Trophoblast cell (in vitro differentiated cells and primary cell): Measurements from ENCODE around the gene GNPNAT1.

Experiments used
- DNase-seq, 2 donors: peaks; one replicate each; pipeline ENCODE4 v3.0.0-alpha.2; 2016
- H2AFZ ChIP-seq: 2 replicates; pipeline ENCODE4 v1.6.1; 2013; ENCODE audit warnings: low read length, moderate library complexity, mild to moderate bottlenecking; ENCODE audit not compliant: insufficient read depth, poor library complexity
- H2AK5ac ChIP-seq: 2 replicates; pipeline ENCODE4 v1.6.1; 2013; ENCODE audit warnings: mild to moderate bottlenecking, low read length
- H2BK120ac ChIP-seq: 2 replicates; pipeline ENCODE4 v1.6.1; 2013; ENCODE audit warnings: low read length, mild to moderate bottlenecking, moderate library complexity; ENCODE audit not compliant: insufficient read depth, poor library complexity
- H2BK12ac ChIP-seq: 2 replicates; pipeline ENCODE4 v1.6.1; 2013; ENCODE audit warnings: mild to moderate bottlenecking, low read length, moderate library complexity
- H2BK5ac ChIP-seq: 2 replicates; pipeline ENCODE4 v1.6.1; 2013; ENCODE audit warnings: low read length, low read depth, moderate library complexity, mild to moderate bottlenecking; ENCODE audit not compliant: poor library complexity
- H3K14ac ChIP-seq: 2 replicates; pipeline ENCODE4 v1.6.1; 2013; ENCODE audit warnings: mild to moderate bottlenecking, low read length
- H3K18ac ChIP-seq: 2 replicates; pipeline ENCODE4 v1.6.1; 2013; ENCODE audit warnings: mild to moderate bottlenecking, low read length
- H3K23ac ChIP-seq: 2 replicates; pipeline ENCODE4 v1.6.1; 2013; ENCODE audit warnings: low read length
- H3K27ac ChIP-seq: 2 replicates; pipeline ENCODE4 v1.5.1; 2013; ENCODE audit warnings: low read depth, mild to moderate bottlenecking, inconsistent platforms, low read length, moderate library complexity
- H3K27me3 ChIP-seq: 2 replicates; pipeline ENCODE4 v1.6.1; 2013; ENCODE audit warnings: inconsistent platforms, mild to moderate bottlenecking, low read length, moderate library complexity; ENCODE audit not compliant: insufficient read depth
- H3K36me3 ChIP-seq, 2 experiments: 1 replicate in 1 of 2; 2 replicates in 1 of 2; pipeline ENCODE4 v1.6.1; 2013; ENCODE audit warnings: low read length in 2 of 2, mild to moderate bottlenecking in 2 of 2, moderate library complexity in 1 of 2; ENCODE audit not compliant: insufficient read depth in 2 of 2, control insufficient read depth in 1 of 2
- H3K4ac ChIP-seq: 2 replicates; pipeline ENCODE4 v1.6.1; 2013; ENCODE audit warnings: low read depth, mild to moderate bottlenecking, low read length, moderate library complexity
- H3K4me1 ChIP-seq, 2 experiments: 1 replicate in 1 of 2; 2 replicates in 1 of 2; pipeline ENCODE4 v1.6.1; 2013; ENCODE audit warnings: low read length in 2 of 2, mild to moderate bottlenecking in 2 of 2, moderate library complexity in 1 of 2; ENCODE audit not compliant: insufficient read depth in 2 of 2, control insufficient read depth in 1 of 2
- H3K4me2 ChIP-seq: 2 replicates; pipeline ENCODE4 v1.6.1; 2013; ENCODE audit warnings: inconsistent platforms, mild to moderate bottlenecking, low read length, moderate library complexity
- H3K4me3 ChIP-seq: 2 replicates; pipeline ENCODE4 v1.5.1; 2013; ENCODE audit warnings: mild to moderate bottlenecking, low read depth, low read length, inconsistent platforms
- H3K79me1 ChIP-seq: one replicate; pipeline ENCODE4 v1.6.1; 2013; ENCODE audit warnings: low read length
- H3K79me2 ChIP-seq: 2 replicates; pipeline ENCODE4 v1.6.1; 2013; ENCODE audit warnings: low read length, mild to moderate bottlenecking; ENCODE audit not compliant: control insufficient read depth, insufficient read depth, poor library complexity
- H3K9ac ChIP-seq: 2 replicates; pipeline ENCODE4 v1.6.1; 2013; ENCODE audit warnings: mild to moderate bottlenecking, low read length
- H3K9me3 ChIP-seq: 2 replicates; pipeline ENCODE4 v1.6.1; 2013; ENCODE audit warnings: low read depth, mild to moderate bottlenecking, control low read depth, inconsistent platforms, low read length; ENCODE audit not compliant: insufficient read depth
- H4K12ac ChIP-seq: 2 replicates; pipeline ENCODE4 v1.6.1; 2013; ENCODE audit warnings: low read depth, mild to moderate bottlenecking, low read length, moderate library complexity
- H4K8ac ChIP-seq: 2 replicates; pipeline ENCODE4 v1.6.1; 2013; ENCODE audit warnings: low read depth, mild to moderate bottlenecking, low read length, moderate library complexity
- H4K91ac ChIP-seq: one replicate; pipeline ENCODE4 v1.6.1; 2013; ENCODE audit warnings: low read depth, mild to moderate bottlenecking, low read length, moderate library complexity
- whole genome bisulfite sequencing: extraction: QIAGEN DNeasy Blood & Tissue Kit; methylation state at CpG from one replicate; pipeline ENCODE4 v1.1.7; 2013; ENCODE audit warnings: missing lambda C conversion rate; ENCODE audit not compliant: insufficient read length, insufficient coverage; ENCODE audit errors: extremely low coverage; 5-methylcytosine and 5-hydroxymethylcytosine counted together

Gene GNPNAT1

DNA sequence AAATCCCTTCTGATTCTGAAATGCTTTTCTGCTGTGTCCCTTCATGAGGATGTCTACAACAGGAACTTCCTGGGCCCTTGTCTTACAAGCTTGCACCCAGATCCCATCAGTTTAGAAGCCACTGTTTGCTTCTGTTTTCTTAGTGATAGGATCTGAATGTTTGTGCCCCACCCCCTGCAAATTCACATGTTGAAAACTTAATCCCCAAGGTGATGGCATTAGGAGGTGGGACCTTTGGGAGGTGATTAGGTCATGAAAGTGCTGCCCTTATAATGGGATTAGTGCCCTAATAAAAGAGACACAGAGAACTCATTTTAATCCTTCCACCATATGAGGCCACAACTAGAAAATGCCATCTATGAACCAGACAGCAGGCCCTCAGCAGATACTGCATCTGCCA lies 36.0 kb upstream of the GNPNAT1 start:
- H3K18ac ChIP-seq: no peak overlapping the region
- no peaks in the 10 kb centered on the region for H3K27me3 ChIP-seq
- no peaks in the 10 kb centered on the region for H3K9me3 ChIP-seq
- no peak overlapping the region for H3K4me2 ChIP-seq
- no peak overlapping the region for H4K12ac ChIP-seq
- H3K79me1 ChIP-seq: no peaks in the 10 kb centered on the region
- H4K8ac ChIP-seq: no peak overlapping the region
- no peak overlapping the region for H2AK5ac ChIP-seq
- H3K4ac ChIP-seq: no peak overlapping the region
- no peaks in the 10 kb centered on the region for H3K36me3 ChIP-seq
- DNase-seq: no peak
- H3K14ac ChIP-seq: no peak overlapping the region
- H2BK5ac ChIP-seq: no peak overlapping the region
- H3K4me3 ChIP-seq: no peak overlapping the region
- no peak overlapping the region for H3K9ac ChIP-seq
- no peak overlapping the region for H2AFZ ChIP-seq
- no peak overlapping the region for H3K27ac ChIP-seq
- H4K91ac ChIP-seq: no peak overlapping the region
- H2BK120ac ChIP-seq: no peak overlapping the region
- H2BK12ac ChIP-seq: no peak overlapping the region
- no peaks in the 10 kb centered on the region for H3K79me2 ChIP-seq
- peaks cover 0 to 2% of the 10 kb centered on the region in 2 experiments for H3K4me1 ChIP-seq
- no peak overlapping the region for H3K23ac ChIP-seq

DNA sequence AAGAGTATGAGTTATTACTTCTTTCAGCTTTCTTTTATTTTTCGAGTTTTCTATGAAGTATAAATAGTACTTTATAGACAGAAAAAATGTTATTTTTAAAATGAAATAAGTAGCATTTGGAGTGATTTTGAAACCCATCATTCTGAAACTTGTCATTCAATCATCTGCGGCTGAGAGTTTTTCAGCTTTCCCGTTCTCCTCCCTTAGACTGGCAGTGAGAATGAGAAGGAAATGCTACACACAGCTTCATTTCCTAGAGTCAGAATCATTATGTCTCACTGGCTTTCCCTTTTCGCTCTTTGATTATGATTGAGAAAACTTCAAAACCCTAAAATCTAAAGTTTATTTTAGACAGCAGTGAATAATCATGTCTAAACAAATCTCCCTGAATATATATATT lies 33.7 kb upstream of the GNPNAT1 start:
- no peak overlapping the region for H4K12ac ChIP-seq
- H3K18ac ChIP-seq: no peak overlapping the region
- H4K91ac ChIP-seq: no peak overlapping the region
- H2BK12ac ChIP-seq: no peak overlapping the region
- H2BK5ac ChIP-seq: no peak overlapping the region
- H3K14ac ChIP-seq: no peak overlapping the region
- no peak overlapping the region for H3K9ac ChIP-seq
- no peaks in the 10 kb centered on the region for H3K36me3 ChIP-seq
- H4K8ac ChIP-seq: no peak overlapping the region
- DNase-seq: no peak
- no peak overlapping the region for H2AK5ac ChIP-seq
- no peak overlapping the region for H3K23ac ChIP-seq
- H3K4ac ChIP-seq: no peak overlapping the region
- no peak overlapping the region for H3K27ac ChIP-seq
- WGBS: no CpG with 5 or more reads among the region's 4 CpGs
- no peak overlapping the region for H2AFZ ChIP-seq
- H3K9me3 ChIP-seq: no peaks in the 10 kb centered on the region
- no peaks in the 10 kb centered on the region for H3K79me2 ChIP-seq
- no peaks in the 10 kb centered on the region for H3K4me1 ChIP-seq
- H3K4me3 ChIP-seq: no peak overlapping the region
- no peak overlapping the region for H2BK120ac ChIP-seq
- H3K4me2 ChIP-seq: no peak overlapping the region
- H3K79me1 ChIP-seq: no peaks in the 10 kb centered on the region
- no peaks in the 10 kb centered on the region for H3K27me3 ChIP-seq

DNA sequence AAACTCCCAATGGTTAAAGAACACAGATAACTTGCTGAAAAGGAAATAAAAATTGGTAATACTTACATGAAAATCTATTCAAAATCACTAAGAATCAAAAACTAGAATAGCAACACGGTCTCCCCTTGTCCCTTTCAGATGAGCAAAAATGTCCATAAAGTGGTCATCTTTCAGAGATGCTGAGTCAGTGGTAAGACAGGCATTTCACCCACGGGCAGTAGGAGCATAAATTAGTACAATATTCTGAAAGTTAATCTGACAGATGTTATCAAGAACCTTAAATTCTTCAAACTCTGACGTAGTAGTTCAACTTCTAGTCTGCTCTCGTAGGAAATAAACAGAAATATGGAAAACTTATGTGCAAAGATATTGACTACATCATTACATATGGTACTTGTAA lies 33.1 kb upstream of the GNPNAT1 start:
- H3K4me2 ChIP-seq: no peak overlapping the region
- H3K4me1 ChIP-seq: no peaks in the 10 kb centered on the region
- H4K8ac ChIP-seq: no peak overlapping the region
- H3K9ac ChIP-seq: no peak overlapping the region
- H3K18ac ChIP-seq: no peak overlapping the region
- no peak overlapping the region for H2BK12ac ChIP-seq
- H3K27me3 ChIP-seq: no peaks in the 10 kb centered on the region
- no peaks in the 10 kb centered on the region for H3K79me2 ChIP-seq
- WGBS: no CpG with 5 or more reads among the region's 4 CpGs
- H2AK5ac ChIP-seq: no peak overlapping the region
- H4K12ac ChIP-seq: no peak overlapping the region
- H3K4me3 ChIP-seq: no peak overlapping the region
- no peak overlapping the region for H2BK120ac ChIP-seq
- H3K79me1 ChIP-seq: no peaks in the 10 kb centered on the region
- no peak overlapping the region for H3K14ac ChIP-seq
- no peaks in the 10 kb centered on the region for H3K36me3 ChIP-seq
- peak in 1 of 2 donors; percentile 64 for DNase-seq
- no peak overlapping the region for H3K4ac ChIP-seq
- H3K27ac ChIP-seq: no peak overlapping the region
- no peak overlapping the region for H2BK5ac ChIP-seq
- H4K91ac ChIP-seq: no peak overlapping the region
- no peak overlapping the region for H3K23ac ChIP-seq
- H2AFZ ChIP-seq: no peak overlapping the region
- H3K9me3 ChIP-seq: no peaks in the 10 kb centered on the region

DNA sequence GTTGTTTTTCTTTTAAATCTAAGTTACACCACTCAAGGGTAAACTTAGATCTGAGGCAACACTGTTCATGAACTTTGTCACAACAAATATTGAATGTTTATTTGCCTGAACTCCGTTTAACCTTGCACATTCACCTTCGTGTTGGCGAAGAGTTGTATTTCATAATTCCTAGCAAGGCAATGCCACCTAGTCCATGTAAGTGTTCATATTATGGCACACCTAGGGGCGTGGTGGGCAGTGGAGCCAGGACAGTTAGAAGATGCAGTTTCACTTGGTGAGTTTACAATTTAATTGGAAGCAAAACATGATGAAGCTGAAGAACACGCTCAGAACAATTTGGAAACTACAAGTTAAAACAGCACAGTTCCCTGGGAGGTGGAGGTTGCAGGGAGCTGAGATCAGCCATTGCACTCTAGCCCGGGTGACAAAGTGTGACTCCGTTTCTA lies 30.4 kb upstream of the GNPNAT1 start:
- Histone ChIP-seq H3K9ac (no peak overlapping the region), H3K36me3 (no peaks in the 10 kb centered on the region), H3K79me1 (no peaks in the 10 kb centered on the region), H3K4ac (no peak overlapping the region), H2BK12ac (no peak overlapping the region), H2AK5ac (no peak overlapping the region), H3K18ac (no peak overlapping the region), H4K91ac (no peak overlapping the region), H3K23ac (no peak overlapping the region), H3K27ac (no peak overlapping the region), H2AFZ (no peak overlapping the region), H3K9me3 (no peaks in the 10 kb centered on the region), H3K4me2 (no peak overlapping the region), H4K12ac (no peak overlapping the region), H3K4me1 (no peaks in the 10 kb centered on the region), H3K27me3 (no peaks in the 10 kb centered on the region), H3K79me2 (no peaks in the 10 kb centered on the region), H2BK5ac (no peak overlapping the region), H3K4me3 (no peak overlapping the region), H3K14ac (no peak overlapping the region), H4K8ac (no peak overlapping the region), H2BK120ac (no peak overlapping the region)
- WGBS: no CpG with 5 or more reads among the region's 7 CpGs
- DNase-seq: no peak
